Gastrocnemius medialis (tissue), 4 donors: Measurements from ENCODE around the gene NSMF. TPM values are rescaled to one million over a fixed set of nuclear protein-coding genes. Genes with fewer than 3 reads are reported as not detected.

Source experiments
- ATAC-seq, 2 donors: fragments of 150-250 bp; one replicate each; pipeline ENCODE4 v1.9.1; 2016
- DNase-seq, 2 donors: peaks; one replicate each; pipeline ENCODE4 v3.0.0-alpha.2; 2019
- H3K27ac ChIP-seq, 4 donors: fragments of 200-600 bp; sonication (generic); 1 replicate in 1 of 4; 2 replicates in 3 of 4; pipeline ENCODE4 v1.5.1; 2016 to 2018; ENCODE audit warnings: mild to moderate bottlenecking in 2 of 4, moderate library complexity in 1 of 4
- H3K27me3 ChIP-seq, 3 donors: fragments of 200-600 bp; sonication (generic) in 2 of 3; 1 replicate in 1 of 3; 2 replicates in 2 of 3; pipeline versions ENCODE4 v1.5.1 to v1.6.0; 2016 to 2019; ENCODE audit warnings: mild to moderate bottlenecking in 1 of 3, moderate library complexity in 1 of 3
- H3K36me3 ChIP-seq, 2 donors: fragments of 200-600 bp; sonication (generic) in 1 of 2; one replicate each; pipeline ENCODE4 v1.5.1; 2017 to 2018
- H3K4me1 ChIP-seq, 2 donors: fragments of 200-600 bp; sonication (generic) in 1 of 2; one replicate each; pipeline ENCODE4 v1.5.1; 2016 to 2017; ENCODE audit warnings: mild to moderate bottlenecking in 2 of 2
- H3K4me3 ChIP-seq, 4 donors: fragments of 200-600 bp; sonication (generic) in 3 of 4; 1 replicate in 1 of 4; 2 replicates in 3 of 4; pipeline ENCODE4 v1.5.1; 2016 to 2019; ENCODE audit warnings: mild to moderate bottlenecking in 2 of 4
- H3K9me3 ChIP-seq, 3 donors: fragments of 200-600 bp; sonication (generic) in 2 of 3; 1 replicate in 1 of 3; 2 replicates in 2 of 3; pipeline ENCODE4 v1.5.1; 2016 to 2019
- CTCF ChIP-seq, 5 experiments: fragments of 450-650 bp in 3 of 5; fragments of 200-600 bp in 2 of 5; sonication (generic) in 2 of 5; IDR thresholded peaks in 4 of 5; conservative IDR thresholded peaks in 1 of 5; 1 replicate in 4 of 5; 2 replicates in 1 of 5; pipeline ENCODE4 v1.5.1; 2016 to 2019; ENCODE audit warnings: antibody characterized with exemption in 5 of 5, mild to moderate bottlenecking in 3 of 5, moderate library complexity in 3 of 5
- POLR2A ChIP-seq, 2 donors: fragments of 450-650 bp; IDR thresholded peaks; one replicate each; pipeline ENCODE4 v1.6.1; 2017; ENCODE audit warnings: antibody characterized with exemption in 2 of 2, mild to moderate bottlenecking in 2 of 2, moderate library complexity in 2 of 2
- in situ Hi-C, 4 donors: fragments of 200-750 bp; cut with MboI; loops; one replicate each; pipeline versions ENCODE4 v1.15.0 to v1.8.0; 2017; ENCODE audit warnings: low sequenced_read_pairs in 4 of 4
- intact Hi-C: fragments of 100-400 bp; cut with DNase I; formaldehyde crosslinking; loops from one replicate; pipeline ENCODE4 v1.15.1; 2023; ENCODE audit warnings: low total_unique reads
- total RNA-seq, 4 donors: library from RNA; depleted of rRNA; stranded (reverse); fragments of >200 nt; gene quantifications; one replicate each; pipeline versions ENCODE4 v1.1.0 to v1.2.3, GENCODE V29; 2016

The NSMF gene
- total RNA-seq, 4 donors from 2014 or later = 4.4 to 8.4 (median 7.1) TPM

- no peak for TF ChIP-seq CTCF (IDR thresholded peaks at IDR 0.05 in 4 of 5, conservative IDR thresholded peaks at IDR 0.05 in 1 of 5)
- no peak for TF ChIP-seq POLR2A (IDR thresholded peaks at IDR 0.05)
- Histone ChIP-seq H3K9me3 (no peaks in the 10 kb centered on the region), H3K27ac (no peak overlapping the region), H3K36me3 (peaks cover 0 to 22% of the 10 kb centered on the region in 2 donors), H3K4me1 (no peaks in the 10 kb centered on the region), H3K27me3 (no peaks in the 10 kb centered on the region), H3K4me3 (no peak overlapping the region)
- no peak for DNase-seq
- intact Hi-C loops (no loop called here), in situ Hi-C loops (no loop called here)
- ATAC-seq = no peak
Measured at GRCh38 chr9:137499858-137500661, 40.9 kb upstream of the NSMF start.

- ATAC-seq = no peak
- TF ChIP-seq CTCF (IDR thresholded peaks at IDR 0.05 in 4 of 5, conservative IDR thresholded peaks at IDR 0.05 in 1 of 5) (no peak), POLR2A (IDR thresholded peaks at IDR 0.05) (no peak)
- Histone ChIP-seq H3K4me3 (no peak overlapping the region), H3K36me3 (peaks cover 0 to 22% of the 10 kb centered on the region in 2 donors), H3K9me3 (no peaks in the 10 kb centered on the region), H3K27ac (no peak overlapping the region), H3K4me1 (no peaks in the 10 kb centered on the region), H3K27me3 (no peaks in the 10 kb centered on the region)
- no peak for DNase-seq
- in situ Hi-C loops (no loop called here), intact Hi-C loops (no loop called here)
Measured at GRCh38 chr9:137499416-137499815, 40.3 kb upstream of the NSMF start.

- Histone ChIP-seq H3K36me3 (peaks cover 0 to 22% of the 10 kb centered on the region in 2 donors), H3K9me3 (no peaks in the 10 kb centered on the region), H3K27me3 (no peaks in the 10 kb centered on the region), H3K4me3 (no peak overlapping the region), H3K27ac (no peak overlapping the region), H3K4me1 (no peaks in the 10 kb centered on the region)
- in situ Hi-C loops (no loop called here), intact Hi-C loops (no loop called here)
- TF ChIP-seq POLR2A (IDR thresholded peaks at IDR 0.05) (no peak), CTCF (IDR thresholded peaks at IDR 0.05 in 4 of 5, conservative IDR thresholded peaks at IDR 0.05 in 1 of 5) (no peak)
- ATAC-seq (no peak), DNase-seq (no peak)
Measured at GRCh38 chr9:137498720-137499150, 39.6 kb upstream of the NSMF start.

- Histone ChIP-seq H3K27ac (no peak overlapping the region), H3K4me3 (no peak overlapping the region), H3K27me3 (no peaks in the 10 kb centered on the region), H3K36me3 (peaks cover 0 to 22% of the 10 kb centered on the region in 2 donors), H3K9me3 (no peaks in the 10 kb centered on the region), H3K4me1 (no peaks in the 10 kb centered on the region)
- TF ChIP-seq POLR2A (IDR thresholded peaks at IDR 0.05) (no peak), CTCF (IDR thresholded peaks at IDR 0.05 in 4 of 5, conservative IDR thresholded peaks at IDR 0.05 in 1 of 5) (no peak)
- no peak for ATAC-seq
- no peak for DNase-seq
- in situ Hi-C loops = no loop called here
- intact Hi-C loops = no loop called here
Measured at GRCh38 chr9:137497921-137498719, 39.0 kb upstream of the NSMF start.
